Activated naive CD4-positive, alpha-beta T cell treated with anti-CD3 and anti-CD28 coated beads, Interleukin-2, amount 50 U/mL, for 72 hours (primary cell): ENCODE measurements around the gene PARVA. TPM values are rescaled to one million over a fixed set of nuclear protein-coding genes. Genes with fewer than 3 reads are reported as not detected.

Experiments
- ATAC-seq, 2 donors: fragments of 150-1000 bp; cut with Tn5 transposase; 2 replicates each; pipeline ENCODE4 v1.10.0; 2021; ENCODE audit warnings: mild to moderate bottlenecking in 2 of 2, moderate library complexity in 2 of 2
- DNase-seq, 2 donors: peaks; one replicate each; pipeline ENCODE4 v3.0.0; 2021 to 2022; ENCODE audit warnings: low spot score in 2 of 2
- H3K27ac Mint-ChIP-seq, 2 donors: one replicate each; pipeline ENCODE4 v1.8.0; 2022; ENCODE audit warnings: mild to moderate bottlenecking in 2 of 2, mixed read lengths in 2 of 2
- H3K36me3 Mint-ChIP-seq, 2 donors: one replicate each; pipeline ENCODE4 v1.8.0; 2022; ENCODE audit warnings: mixed read lengths in 2 of 2
- H3K9me3 Mint-ChIP-seq, 2 donors: one replicate each; pipeline ENCODE4 v1.8.0; 2022; ENCODE audit warnings: mixed read lengths in 2 of 2
- total RNA-seq, 2 donors: library from RNA; stranded (reverse); gene quantifications; one replicate each; pipeline ENCODE4 v1.2.3, GENCODE V29; 2022

PARVA gene
- total RNA-seq, 2 donors from 2014 or later = 0.20 TPM; not detected in 1

- ATAC-seq (no peak), DNase-seq (no peak)
- H3K9me3 Mint-ChIP-seq = no peaks in the 10 kb centered on the region
- no peaks in the 10 kb centered on the region for H3K36me3 Mint-ChIP-seq
- no peak overlapping the region for H3K27ac Mint-ChIP-seq
Observed at GRCh38 chr11:12433571-12434324, 56.4 kb downstream of the PARVA start.

- H3K27ac Mint-ChIP-seq = peak overlapping the region in 1 of 2 donors; percentile 32
- ATAC-seq (no peak), DNase-seq (no peak)
- H3K36me3 Mint-ChIP-seq = no peaks in the 10 kb centered on the region
- H3K9me3 Mint-ChIP-seq = no peaks in the 10 kb centered on the region
Observed at GRCh38 chr11:12434325-12434654, 56.9 kb downstream of the PARVA start.

DNA sequence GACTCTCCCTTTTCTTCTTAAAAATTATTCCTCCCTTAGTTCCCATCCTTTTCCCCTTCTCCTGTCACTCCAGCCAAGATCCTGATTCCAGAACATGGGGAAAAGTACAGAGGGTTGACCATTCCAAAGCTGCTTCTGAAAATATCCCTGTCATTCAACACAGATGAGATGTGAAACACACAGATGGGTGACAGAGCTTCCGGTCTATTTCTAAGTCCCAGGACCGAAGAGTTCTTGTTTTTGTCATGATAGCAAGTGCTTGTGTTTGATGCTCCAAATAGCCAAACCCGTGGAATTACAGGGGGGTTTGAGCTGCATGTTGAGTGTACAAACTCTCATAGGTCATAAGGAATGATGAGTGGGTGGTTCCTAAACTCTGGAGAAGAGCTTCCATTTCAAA lies 57.9 kb downstream of the PARVA start:
- no peak for ATAC-seq
- H3K9me3 Mint-ChIP-seq = no peaks in the 10 kb centered on the region
- DNase-seq = no peak
- peak overlapping the region in 1 of 2 donors; percentile 1 for H3K27ac Mint-ChIP-seq
- H3K36me3 Mint-ChIP-seq = no peaks in the 10 kb centered on the region

GRCh38 chr11:12436266-12436665 lies 58.9 kb downstream of the PARVA start:
- Mint-ChIP-seq H3K36me3 (no peaks in the 10 kb centered on the region), H3K27ac (no peak overlapping the region), H3K9me3 (no peaks in the 10 kb centered on the region)
- ATAC-seq (no peak), DNase-seq (no peak)

DNA sequence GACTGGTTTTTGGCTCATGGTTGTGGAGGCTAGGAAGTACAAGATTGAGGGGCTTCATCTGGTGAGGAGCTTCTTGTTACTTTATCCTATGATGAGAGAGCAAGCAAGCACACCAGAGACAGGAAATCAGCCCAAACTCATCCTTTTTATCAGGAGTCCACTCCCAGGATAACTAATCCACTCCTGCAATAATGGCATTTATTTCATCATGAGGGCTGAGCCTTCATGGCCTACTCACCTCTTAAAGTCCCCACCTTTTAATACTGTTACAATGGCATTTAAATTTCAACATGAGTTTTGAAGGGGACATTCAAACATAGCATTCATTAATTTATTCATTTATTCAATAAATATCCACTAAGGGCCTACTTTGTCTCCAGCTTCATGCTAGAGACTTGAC lies 60.9 kb downstream of the PARVA start:
- Mint-ChIP-seq H3K27ac (no peak overlapping the region), H3K36me3 (no peaks in the 10 kb centered on the region), H3K9me3 (no peaks in the 10 kb centered on the region)
- ATAC-seq (no peak), DNase-seq (no peak)

DNA sequence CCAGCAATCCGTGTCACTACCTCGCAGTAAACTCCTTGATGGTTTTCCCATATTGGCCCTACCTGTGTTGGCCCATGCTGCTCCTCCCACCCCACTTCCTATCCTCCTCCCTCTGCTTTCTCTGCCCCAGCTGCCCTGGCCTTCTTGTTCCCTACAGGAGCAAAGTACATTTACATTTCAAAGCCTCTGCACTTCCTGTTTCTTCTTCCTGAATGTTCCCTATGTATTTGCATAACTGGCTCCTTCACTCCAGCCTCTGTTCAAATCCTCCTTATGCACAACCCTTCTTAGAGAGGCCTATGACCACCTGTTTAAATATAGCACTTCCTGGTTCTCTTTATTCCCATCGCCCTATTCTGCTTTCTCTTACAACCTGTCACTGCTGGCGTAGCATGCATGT lies 62.2 kb downstream of the PARVA start:
- ATAC-seq (no peak), DNase-seq (no peak)
- no peaks in the 10 kb centered on the region for H3K9me3 Mint-ChIP-seq
- H3K36me3 Mint-ChIP-seq = no peaks in the 10 kb centered on the region
- no peak overlapping the region for H3K27ac Mint-ChIP-seq

DNA sequence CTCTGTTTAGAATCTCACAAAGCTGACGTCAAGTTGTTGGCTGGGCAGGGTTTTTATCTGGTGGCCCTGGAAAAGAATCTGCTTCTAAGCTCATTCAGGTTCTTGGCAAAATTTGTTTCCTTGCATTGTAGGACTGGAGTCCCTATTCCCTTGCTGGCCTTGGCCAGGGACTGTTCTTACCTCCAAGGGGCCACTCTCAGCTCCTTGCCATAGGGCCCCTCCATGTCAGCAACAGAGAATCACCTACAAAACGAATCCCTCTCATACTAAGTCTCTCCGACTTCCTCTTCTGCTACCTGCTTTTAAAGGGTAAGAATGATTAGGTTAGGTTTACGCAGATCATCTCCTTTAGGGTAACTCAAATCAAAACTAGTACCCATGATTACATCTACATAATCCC lies 63.2 kb downstream of the PARVA start:
- Mint-ChIP-seq H3K36me3 (no peaks in the 10 kb centered on the region), H3K27ac (peak overlapping the region in 1 of 2 donors; percentile 15), H3K9me3 (no peaks in the 10 kb centered on the region)
- DNase-seq (no peak), ATAC-seq (no peak)

DNA sequence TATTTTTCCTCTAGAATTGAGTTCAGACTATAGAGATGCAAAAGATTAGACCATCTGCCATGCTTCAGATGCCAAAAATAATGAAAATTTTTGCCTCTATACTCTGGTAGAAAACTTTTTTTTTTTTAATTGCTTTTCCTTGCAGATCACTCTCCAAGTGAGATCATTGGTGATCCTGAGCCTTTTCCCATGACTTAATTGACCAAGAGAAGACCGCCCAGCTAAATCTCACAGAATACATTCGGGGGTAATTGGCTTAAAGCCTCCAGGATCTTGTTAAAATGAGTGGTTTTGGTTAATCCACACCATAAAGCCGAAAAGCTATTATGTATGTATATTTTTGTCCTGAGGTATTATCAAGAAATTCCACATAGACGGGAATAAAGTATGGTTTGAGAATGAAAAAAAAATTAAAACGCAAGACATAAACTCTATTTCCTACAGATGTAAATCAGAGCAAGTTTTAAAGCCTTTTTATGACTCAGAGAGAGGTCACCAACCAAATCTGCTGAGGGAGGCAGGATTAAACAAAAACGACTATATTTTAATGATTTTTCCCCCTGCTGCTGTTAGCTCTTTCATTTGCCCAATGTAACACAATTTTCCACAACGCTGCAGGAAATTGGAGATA lies 64.0 kb downstream of the PARVA start:
- Mint-ChIP-seq H3K9me3 (no peaks in the 10 kb centered on the region), H3K27ac (no peak overlapping the region), H3K36me3 (no peaks in the 10 kb centered on the region)
- ATAC-seq (no peak), DNase-seq (no peak)

GRCh38 chr11:12444601-12445000 lies 67.2 kb downstream of the PARVA start:
- ATAC-seq = no peak

DNA sequence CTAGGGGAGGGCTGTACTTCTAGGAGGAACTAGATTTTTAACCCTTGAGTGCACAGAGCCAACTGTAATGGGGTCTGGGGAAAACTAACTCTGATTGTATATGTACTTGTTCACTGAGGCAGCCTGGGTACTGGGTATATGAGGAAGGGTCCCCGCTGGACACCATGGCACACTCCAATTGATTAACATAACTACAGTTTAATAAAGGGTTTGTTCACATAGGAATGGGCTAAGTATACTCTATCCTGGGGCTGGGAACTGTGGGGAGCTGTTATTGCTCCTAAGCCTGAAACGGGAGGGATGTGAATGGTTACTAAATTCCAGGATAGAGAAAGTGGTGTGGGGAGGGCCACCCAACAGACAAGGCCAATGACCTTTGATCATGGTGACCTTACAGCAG lies 67.6 kb downstream of the PARVA start:
- Mint-ChIP-seq H3K36me3 (no peaks in the 10 kb centered on the region), H3K9me3 (no peaks in the 10 kb centered on the region), H3K27ac (no peak overlapping the region)
- ATAC-seq (no peak), DNase-seq (no peak)

More at GRCh38 chr11:12444601-12445000, 67.2 kb downstream of the PARVA start:
- H3K9me3 Mint-ChIP-seq = no peaks in the 10 kb centered on the region
- no peak overlapping the region for H3K27ac Mint-ChIP-seq
- no peak for DNase-seq
- H3K36me3 Mint-ChIP-seq = no peaks in the 10 kb centered on the region

DNA sequence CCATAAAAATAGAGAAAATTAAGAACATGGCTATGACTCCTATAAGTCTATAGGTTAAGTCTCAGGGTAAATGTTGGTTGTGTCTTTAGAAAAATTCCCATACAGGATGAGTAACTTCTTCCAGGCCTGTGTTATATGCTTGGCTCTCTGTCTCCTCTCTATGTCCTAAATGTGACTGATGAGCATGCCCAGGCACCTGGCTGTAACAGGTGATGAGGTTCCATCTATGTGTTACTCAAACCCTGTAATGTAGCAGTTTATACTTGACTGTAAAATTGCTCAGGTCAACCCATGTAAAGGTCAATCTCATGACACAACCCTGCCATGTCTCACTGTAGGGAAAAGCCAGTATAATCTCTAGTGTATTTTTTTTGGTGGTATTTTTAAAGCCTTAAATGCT lies 69.5 kb downstream of the PARVA start:
- ATAC-seq = peak in 1 of 2 donors; percentile 43
- H3K9me3 Mint-ChIP-seq = no peaks in the 10 kb centered on the region
- no peak for DNase-seq
- no peak overlapping the region for H3K27ac Mint-ChIP-seq
- no peaks in the 10 kb centered on the region for H3K36me3 Mint-ChIP-seq

- ATAC-seq (no peak), DNase-seq (no peak)
- Mint-ChIP-seq H3K36me3 (no peaks in the 10 kb centered on the region), H3K27ac (no peak overlapping the region), H3K9me3 (no peaks in the 10 kb centered on the region)
Observed at GRCh38 chr11:12448131-12448939, 71.0 kb downstream of the PARVA start.

DNA sequence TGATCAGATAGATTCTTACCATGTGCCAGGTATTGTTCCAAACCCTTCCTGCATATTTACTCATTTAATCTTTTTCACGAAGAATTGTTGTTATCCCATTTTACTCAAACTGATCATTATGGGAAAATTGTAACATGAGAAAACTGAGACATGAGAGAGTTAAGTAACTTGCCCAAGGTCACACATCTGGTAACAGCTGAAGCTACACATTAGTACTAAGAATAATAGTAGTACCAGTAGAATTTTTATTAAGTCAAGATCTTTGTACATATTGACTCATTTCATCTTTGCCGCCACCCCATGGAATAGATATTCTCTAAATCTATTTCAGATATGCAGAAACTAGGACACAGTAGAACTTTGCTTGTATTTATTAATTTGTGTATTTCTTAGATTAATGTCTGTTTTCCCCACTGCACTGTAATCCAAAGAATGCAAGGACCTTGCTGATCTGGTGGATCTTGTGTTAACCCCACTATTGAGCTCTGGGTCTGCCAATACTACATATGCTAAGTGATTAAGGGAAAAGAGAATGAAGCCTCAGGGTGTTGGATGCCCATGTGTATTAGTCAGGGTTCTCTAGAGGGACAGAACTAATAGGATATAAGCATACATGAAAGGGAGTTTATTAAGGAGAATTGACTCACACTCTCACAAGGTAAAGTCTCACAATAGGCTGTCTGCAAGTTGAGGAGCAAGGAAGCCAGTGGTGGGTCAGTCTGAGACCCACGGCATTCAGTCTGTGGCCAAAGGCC lies 72.8 kb downstream of the PARVA start:
- DNase-seq = no peak
- ATAC-seq = no peak
- Mint-ChIP-seq H3K9me3 (no peaks in the 10 kb centered on the region), H3K36me3 (no peaks in the 10 kb centered on the region), H3K27ac (no peak overlapping the region)

- H3K27ac Mint-ChIP-seq = no peak overlapping the region
- no peaks in the 10 kb centered on the region for H3K9me3 Mint-ChIP-seq
- H3K36me3 Mint-ChIP-seq = no peaks in the 10 kb centered on the region
- ATAC-seq (no peak), DNase-seq (no peak)
Observed at GRCh38 chr11:12451179-12451814, 73.9 kb downstream of the PARVA start.

DNA sequence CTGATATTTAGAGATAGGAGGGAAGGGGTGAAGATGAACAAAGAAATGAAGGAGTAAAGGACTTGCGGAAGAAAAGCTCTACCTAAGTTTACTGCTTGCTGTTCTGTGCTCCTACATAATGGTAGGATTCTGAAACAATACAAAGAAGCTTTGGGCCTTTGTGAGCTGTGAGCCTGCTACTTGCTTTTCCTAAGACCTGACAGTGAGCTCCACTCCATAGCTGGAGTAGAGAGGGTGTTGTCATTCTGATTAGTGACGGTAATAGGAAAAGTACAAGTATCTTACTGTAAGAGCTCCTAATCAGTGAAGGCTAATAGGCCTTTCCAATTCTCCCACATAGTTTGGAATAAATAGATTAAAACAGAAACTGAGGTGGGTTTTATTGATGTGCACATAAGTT lies 75.9 kb downstream of the PARVA start:
- Mint-ChIP-seq H3K27ac (no peak overlapping the region), H3K36me3 (no peaks in the 10 kb centered on the region), H3K9me3 (no peaks in the 10 kb centered on the region)
- DNase-seq (no peak), ATAC-seq (no peak)

- H3K36me3 Mint-ChIP-seq = no peaks in the 10 kb centered on the region
- H3K9me3 Mint-ChIP-seq = no peaks in the 10 kb centered on the region
- no peak overlapping the region for H3K27ac Mint-ChIP-seq
- no peak for DNase-seq
- no peak for ATAC-seq
Observed at GRCh38 chr11:12454782-12455181, 77.4 kb downstream of the PARVA start.
